ENCODE results near the gene CGAS.

CGAS gene

GRCh38 chr6:73455865-73456629 is 4.0 kb upstream of the CGAS start:
- TF ChIP-seq REST (IDR thresholded peaks at IDR 0.05; ENCODE audit: insufficient read depth in 1 of 2, low read depth in 2 of 2, low read length in 2 of 2): no peak

DNA sequence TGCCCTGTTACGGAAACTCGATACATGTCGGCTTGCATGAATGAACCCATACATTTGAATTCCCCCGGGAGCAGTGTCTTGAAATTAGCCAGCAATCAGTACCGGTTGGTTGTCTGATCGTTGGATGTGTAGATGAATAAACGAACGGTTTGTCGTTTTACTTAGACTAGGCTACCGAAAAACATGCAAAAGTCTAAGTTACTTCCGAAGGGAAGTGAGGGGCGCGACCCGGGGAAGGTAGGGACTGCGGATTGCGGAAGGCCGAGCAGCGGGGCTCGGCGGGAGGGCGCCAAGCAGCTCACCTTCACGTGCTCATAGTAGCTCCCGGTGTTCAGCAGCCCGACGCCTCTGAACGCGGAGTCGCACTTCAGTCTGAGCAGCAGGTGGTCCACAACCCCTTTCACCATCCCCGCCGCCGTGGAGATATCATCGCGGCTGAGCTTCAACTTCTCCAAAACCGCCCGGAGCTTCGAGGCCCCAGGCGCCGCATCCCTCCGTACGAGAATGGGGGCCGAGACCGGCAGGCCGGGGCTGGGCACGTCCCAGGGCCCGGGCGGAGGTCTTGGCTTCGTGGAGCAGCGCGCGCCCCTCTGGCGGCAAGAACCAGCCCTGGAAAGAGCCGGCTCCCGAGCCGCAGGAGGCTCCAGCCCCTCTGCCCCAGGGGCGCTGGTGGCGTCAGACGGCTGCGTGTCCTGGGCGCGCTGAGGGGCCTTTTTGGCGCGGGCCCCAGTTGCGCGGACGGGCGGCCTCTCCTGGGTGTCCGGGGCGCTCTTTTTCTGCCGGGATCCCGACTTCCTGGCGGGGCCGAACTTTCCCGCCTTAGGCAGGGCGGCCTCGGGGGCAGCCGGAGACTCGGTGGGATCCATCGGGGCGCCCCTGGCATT is 632 bp downstream of the CGAS start:
- TF ChIP-seq TAF1 (IDR thresholded peaks at IDR 0.05; ENCODE audit: borderline replicate concordance, insufficient read depth, low read length): no peak

- no peak for TF ChIP-seq REST (IDR thresholded peaks at IDR 0.05; ENCODE audit: insufficient read depth in 1 of 2, low read depth in 2 of 2, low read length in 2 of 2)
- no peak for TF ChIP-seq FOXP2 (optimal IDR thresholded peaks at IDR 0.05; ENCODE audit: borderline replicate concordance, extremely low read depth, extremely low read length, insufficient read depth)
- no peak for TF ChIP-seq SIN3A (IDR thresholded peaks at IDR 0.05; ENCODE audit: borderline replicate concordance, insufficient read depth, low read length)
- no peak for TF ChIP-seq TAF1 (IDR thresholded peaks at IDR 0.05; ENCODE audit: borderline replicate concordance, insufficient read depth, low read length)
- no peak for TF ChIP-seq POLR2AphosphoS5 (IDR thresholded peaks at IDR 0.05; ENCODE audit: low read depth, low read length)
Observed at GRCh38 chr6:73443555-73443954, 8.5 kb downstream of the CGAS start.

- TF ChIP-seq SIN3A (IDR thresholded peaks at IDR 0.05; ENCODE audit: borderline replicate concordance, insufficient read depth, low read length): no peak
- TF ChIP-seq POLR2AphosphoS5 (IDR thresholded peaks at IDR 0.05; ENCODE audit: low read depth, low read length): no peak
- no peak for TF ChIP-seq TAF1 (IDR thresholded peaks at IDR 0.05; ENCODE audit: borderline replicate concordance, insufficient read depth, low read length)
- TF ChIP-seq FOXP2 (optimal IDR thresholded peaks at IDR 0.05; ENCODE audit: borderline replicate concordance, extremely low read depth, extremely low read length, insufficient read depth): no peak
- TF ChIP-seq REST (IDR thresholded peaks at IDR 0.05; ENCODE audit: insufficient read depth in 1 of 2, low read depth in 2 of 2, low read length in 2 of 2): no peak
Observed at GRCh38 chr6:73435236-73435635, 16.9 kb downstream of the CGAS start.

DNA sequence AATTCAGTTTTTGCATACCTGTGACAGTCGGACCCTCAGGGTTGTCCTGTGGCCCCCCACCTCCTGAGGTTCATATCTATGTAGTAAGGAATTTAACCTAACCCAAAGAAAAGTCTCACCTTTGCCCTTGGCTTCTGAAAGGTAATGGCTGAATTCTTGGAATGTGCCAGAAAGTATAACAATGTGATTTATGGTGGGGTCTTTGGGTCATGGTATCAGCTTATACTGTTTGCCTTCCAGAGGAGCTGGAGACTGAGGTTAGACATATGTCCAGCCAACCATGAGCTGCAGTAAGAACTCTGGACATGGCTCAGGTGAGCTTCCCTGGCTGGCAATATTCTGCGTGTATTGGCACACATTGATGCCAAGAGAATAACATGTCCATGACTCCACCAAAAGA is 30.6 kb downstream of the CGAS start:
- no peak for TF ChIP-seq POLR2AphosphoS5 (IDR thresholded peaks at IDR 0.05; ENCODE audit: low read depth, low read length)
- TF ChIP-seq SIN3A (IDR thresholded peaks at IDR 0.05; ENCODE audit: borderline replicate concordance, insufficient read depth, low read length): no peak
- no peak for TF ChIP-seq FOXP2 (optimal IDR thresholded peaks at IDR 0.05; ENCODE audit: borderline replicate concordance, extremely low read depth, extremely low read length, insufficient read depth)
- no peak for TF ChIP-seq TAF1 (IDR thresholded peaks at IDR 0.05; ENCODE audit: borderline replicate concordance, insufficient read depth, low read length)
- no peak for TF ChIP-seq REST (IDR thresholded peaks at IDR 0.05; ENCODE audit: insufficient read depth in 1 of 2, low read depth in 2 of 2, low read length in 2 of 2)
